DOHH2 (cell line): Measurements from ENCODE around the gene MBOAT1.

Experiments
- EZH2phosphoT487 ChIP-seq: fragments of 200-600 bp; sonication (generic); IDR thresholded peaks from 2 replicates; pipeline ENCODE4 v1.6.1; 2017; ENCODE audit warnings: borderline replicate concordance, mild to moderate bottlenecking, antibody characterized with exemption, low read length, moderate library complexity, mixed read lengths
- TF ChIP-seq, protein P1 (sequence below): fragments of 200-600 bp; sonication (generic); IDR thresholded peaks from one replicate; pipeline ENCODE4 v1.5.1; 2014; ENCODE audit warnings: antibody characterized with exemption, mild to moderate bottlenecking, low read depth, low read length; ENCODE audit not compliant: poor library complexity, severe bottlenecking

DNA sequence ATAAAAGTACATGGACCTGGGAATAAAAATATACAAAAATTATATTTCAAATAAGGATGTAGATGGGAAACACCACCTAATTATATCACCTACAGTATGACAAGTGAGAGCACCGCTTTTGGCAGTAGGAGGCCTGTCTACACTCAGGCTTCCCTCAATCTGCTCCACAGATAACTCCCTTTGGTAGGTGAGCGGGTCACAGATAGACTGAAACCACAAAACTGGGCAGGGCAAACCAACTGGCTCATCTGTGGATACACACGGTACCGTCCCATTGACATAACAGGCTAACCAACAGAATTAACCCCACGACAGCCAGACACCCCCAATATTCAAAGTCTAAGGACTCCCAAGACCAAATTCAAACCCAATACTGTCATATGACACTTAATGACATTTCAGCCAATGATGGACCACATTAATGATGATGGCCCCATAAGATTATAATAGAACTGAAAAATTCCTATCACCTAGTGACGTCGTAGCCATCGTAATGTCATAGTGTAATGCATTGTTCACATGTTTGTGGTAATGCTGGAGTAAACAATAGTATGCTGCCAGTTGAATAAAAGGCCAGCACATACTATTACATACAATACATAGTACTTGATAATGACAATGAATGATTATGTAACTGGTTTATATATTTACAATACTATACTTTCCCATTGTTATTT is 109.7 kb downstream of the MBOAT1 start:
- TF ChIP-seq, protein P1, sequence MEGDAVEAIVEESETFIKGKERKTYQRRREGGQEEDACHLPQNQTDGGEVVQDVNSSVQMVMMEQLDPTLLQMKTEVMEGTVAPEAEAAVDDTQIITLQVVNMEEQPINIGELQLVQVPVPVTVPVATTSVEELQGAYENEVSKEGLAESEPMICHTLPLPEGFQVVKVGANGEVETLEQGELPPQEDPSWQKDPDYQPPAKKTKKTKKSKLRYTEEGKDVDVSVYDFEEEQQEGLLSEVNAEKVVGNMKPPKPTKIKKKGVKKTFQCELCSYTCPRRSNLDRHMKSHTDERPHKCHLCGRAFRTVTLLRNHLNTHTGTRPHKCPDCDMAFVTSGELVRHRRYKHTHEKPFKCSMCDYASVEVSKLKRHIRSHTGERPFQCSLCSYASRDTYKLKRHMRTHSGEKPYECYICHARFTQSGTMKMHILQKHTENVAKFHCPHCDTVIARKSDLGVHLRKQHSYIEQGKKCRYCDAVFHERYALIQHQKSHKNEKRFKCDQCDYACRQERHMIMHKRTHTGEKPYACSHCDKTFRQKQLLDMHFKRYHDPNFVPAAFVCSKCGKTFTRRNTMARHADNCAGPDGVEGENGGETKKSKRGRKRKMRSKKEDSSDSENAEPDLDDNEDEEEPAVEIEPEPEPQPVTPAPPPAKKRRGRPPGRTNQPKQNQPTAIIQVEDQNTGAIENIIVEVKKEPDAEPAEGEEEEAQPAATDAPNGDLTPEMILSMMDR: no peak
- TF ChIP-seq EZH2phosphoT487: no peak
